SKM-1 treated with dmso at 0.1 percent for 144 hours (cell line): ENCODE data around the gene ZNF79.

Experiments used
- DNase-seq: peaks from one replicate; lab custom pipeline; 2025; ENCODE audit not compliant: unreplicated experiment; lab: John Stamatoyannopoulos, UW

ZNF79 gene

GRCh38 chr9:127493592-127494303 is 69.6 kb downstream of the ZNF79 start:
- no peak for DNase-seq

DNA sequence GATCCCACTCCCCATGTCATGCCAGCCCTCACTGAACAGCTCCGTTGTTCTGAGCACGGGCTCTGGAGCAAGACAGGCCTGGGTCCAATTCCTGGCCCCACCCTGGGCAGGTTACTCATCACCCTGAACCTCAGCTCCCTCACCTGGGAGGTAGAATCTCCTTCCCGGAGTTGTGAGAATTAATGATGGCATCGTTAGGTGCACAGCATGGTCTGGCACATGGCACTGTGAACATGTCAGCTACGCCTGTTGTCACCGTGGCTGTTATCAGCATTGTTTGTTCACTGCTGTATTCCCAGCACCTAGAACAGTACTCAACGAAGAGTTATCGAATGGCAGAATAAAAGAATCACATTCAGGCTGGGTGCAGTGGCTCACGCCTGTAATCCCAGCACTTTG is 70.1 kb downstream of the ZNF79 start:
- no peak for DNase-seq
